ENCODE data around the gene PPP2R1A.

DNA sequence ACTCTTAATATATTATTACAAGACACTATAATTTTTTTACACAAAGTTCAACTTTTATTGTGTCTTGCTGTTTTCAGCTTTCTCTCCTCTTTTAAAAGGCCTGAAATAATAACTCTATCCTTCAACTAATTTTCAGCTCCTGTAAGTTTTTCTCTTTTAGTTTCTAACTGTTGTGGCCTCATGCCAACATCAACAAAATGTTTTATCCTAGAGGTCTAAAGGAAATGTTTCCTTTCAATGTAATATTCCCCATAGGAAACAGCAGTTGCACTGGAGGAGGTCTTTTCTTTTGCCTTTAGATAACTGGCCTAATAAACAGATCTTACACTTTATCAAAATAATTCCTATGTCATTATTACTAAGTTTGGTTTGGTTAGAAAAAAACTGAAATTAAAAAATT lies 41.6 kb upstream of the PPP2R1A start:
- no peak for TF ChIP-seq EZH2 (optimal IDR thresholded peaks at IDR 0.05; ENCODE audit: low read depth, low read length)
- TF ChIP-seq, protein P1, sequence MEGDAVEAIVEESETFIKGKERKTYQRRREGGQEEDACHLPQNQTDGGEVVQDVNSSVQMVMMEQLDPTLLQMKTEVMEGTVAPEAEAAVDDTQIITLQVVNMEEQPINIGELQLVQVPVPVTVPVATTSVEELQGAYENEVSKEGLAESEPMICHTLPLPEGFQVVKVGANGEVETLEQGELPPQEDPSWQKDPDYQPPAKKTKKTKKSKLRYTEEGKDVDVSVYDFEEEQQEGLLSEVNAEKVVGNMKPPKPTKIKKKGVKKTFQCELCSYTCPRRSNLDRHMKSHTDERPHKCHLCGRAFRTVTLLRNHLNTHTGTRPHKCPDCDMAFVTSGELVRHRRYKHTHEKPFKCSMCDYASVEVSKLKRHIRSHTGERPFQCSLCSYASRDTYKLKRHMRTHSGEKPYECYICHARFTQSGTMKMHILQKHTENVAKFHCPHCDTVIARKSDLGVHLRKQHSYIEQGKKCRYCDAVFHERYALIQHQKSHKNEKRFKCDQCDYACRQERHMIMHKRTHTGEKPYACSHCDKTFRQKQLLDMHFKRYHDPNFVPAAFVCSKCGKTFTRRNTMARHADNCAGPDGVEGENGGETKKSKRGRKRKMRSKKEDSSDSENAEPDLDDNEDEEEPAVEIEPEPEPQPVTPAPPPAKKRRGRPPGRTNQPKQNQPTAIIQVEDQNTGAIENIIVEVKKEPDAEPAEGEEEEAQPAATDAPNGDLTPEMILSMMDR (IDR thresholded peaks at IDR 0.05; ENCODE audit: low read length) = no peak
